Epithelial cell of proximal tubule (primary cell): ENCODE data around the gene PTGDR2. TPM values are rescaled to one million over a fixed set of nuclear protein-coding genes. Genes with fewer than 3 reads are reported as not detected.

ENCODE experiments used
- DNase-seq: peaks from one replicate; pipeline ENCODE4 v3.0.0-alpha.2; 2011; ENCODE audit warnings: low read depth
- H3K4me3 ChIP-seq: 2 replicates; pipeline ENCODE4 v1.5.1; 2011; ENCODE audit warnings: low read depth, mild to moderate bottlenecking, low read length
- total RNA-seq: library from RNA; depleted of rRNA; stranded (reverse); fragments of >200 nt; gene quantifications from 2 replicates; pipeline ENCODE4 v1.2.3, GENCODE V29; 2015
- TF ChIP-seq, protein P1 (sequence below): conservative IDR thresholded peaks from 2 replicates; pipeline ENCODE4 v1.5.1; 2012; ENCODE audit warnings: low read depth, mild to moderate bottlenecking, low read length

PTGDR2 gene
- total RNA-seq, 1 donor from 2014 or later: not detected

DNA sequence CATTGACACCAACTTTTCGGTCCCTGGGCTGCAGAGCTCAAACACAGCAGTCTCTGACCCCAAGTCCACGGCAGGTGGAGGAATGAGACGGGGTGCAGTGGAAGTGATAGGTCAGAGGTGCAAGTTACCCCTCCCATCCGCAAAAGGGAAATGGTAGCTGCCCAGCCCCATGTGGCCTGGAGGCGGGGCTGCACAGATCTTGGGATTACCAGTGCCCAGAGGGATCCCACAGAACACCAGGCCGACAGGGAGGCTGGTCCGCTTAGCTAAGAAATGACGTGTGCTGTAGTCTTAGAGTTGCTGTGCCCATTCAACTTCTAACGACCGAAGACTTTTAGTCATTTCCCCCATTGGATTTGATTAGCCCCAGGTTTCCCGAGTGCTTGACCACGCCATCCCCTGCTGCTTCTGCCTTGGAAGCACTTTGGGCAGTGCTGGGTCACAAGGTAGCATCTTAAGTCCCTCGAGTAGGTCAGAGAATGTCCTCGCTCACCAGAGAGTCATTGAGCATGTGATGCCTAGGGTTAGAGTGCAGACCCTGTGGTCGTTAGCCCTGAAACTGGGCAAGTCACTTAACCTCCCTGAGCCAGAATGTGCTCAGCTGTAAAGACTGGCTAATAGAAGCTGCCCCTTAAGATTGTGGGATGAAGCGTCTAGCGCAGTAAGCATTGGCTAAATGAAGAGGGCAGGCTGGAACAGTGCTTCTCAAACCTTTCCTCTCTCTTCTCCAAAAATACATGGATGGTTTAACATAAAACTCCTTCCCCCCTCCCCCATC, 4.2 kb downstream of the PTGDR2 start:
- no peak for DNase-seq
- no peak overlapping the region for H3K4me3 ChIP-seq
- TF ChIP-seq, protein P1, sequence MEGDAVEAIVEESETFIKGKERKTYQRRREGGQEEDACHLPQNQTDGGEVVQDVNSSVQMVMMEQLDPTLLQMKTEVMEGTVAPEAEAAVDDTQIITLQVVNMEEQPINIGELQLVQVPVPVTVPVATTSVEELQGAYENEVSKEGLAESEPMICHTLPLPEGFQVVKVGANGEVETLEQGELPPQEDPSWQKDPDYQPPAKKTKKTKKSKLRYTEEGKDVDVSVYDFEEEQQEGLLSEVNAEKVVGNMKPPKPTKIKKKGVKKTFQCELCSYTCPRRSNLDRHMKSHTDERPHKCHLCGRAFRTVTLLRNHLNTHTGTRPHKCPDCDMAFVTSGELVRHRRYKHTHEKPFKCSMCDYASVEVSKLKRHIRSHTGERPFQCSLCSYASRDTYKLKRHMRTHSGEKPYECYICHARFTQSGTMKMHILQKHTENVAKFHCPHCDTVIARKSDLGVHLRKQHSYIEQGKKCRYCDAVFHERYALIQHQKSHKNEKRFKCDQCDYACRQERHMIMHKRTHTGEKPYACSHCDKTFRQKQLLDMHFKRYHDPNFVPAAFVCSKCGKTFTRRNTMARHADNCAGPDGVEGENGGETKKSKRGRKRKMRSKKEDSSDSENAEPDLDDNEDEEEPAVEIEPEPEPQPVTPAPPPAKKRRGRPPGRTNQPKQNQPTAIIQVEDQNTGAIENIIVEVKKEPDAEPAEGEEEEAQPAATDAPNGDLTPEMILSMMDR: no peak

- TF ChIP-seq, protein P1: no peak
- DNase-seq: no peak
- no peak overlapping the region for H3K4me3 ChIP-seq
Observed at GRCh38 chr11:60849641-60850520, 5.9 kb downstream of the PTGDR2 start.

GRCh38 chr11:60848714-60849151, 7.0 kb downstream of the PTGDR2 start:
- no peak overlapping the region for H3K4me3 ChIP-seq
- DNase-seq: no peak
- TF ChIP-seq, protein P1: no peak

- H3K4me3 ChIP-seq: no peak overlapping the region
- DNase-seq: no peak
- TF ChIP-seq, protein P1: no peak
Observed at GRCh38 chr11:60847896-60848295, 7.9 kb downstream of the PTGDR2 start.

DNA sequence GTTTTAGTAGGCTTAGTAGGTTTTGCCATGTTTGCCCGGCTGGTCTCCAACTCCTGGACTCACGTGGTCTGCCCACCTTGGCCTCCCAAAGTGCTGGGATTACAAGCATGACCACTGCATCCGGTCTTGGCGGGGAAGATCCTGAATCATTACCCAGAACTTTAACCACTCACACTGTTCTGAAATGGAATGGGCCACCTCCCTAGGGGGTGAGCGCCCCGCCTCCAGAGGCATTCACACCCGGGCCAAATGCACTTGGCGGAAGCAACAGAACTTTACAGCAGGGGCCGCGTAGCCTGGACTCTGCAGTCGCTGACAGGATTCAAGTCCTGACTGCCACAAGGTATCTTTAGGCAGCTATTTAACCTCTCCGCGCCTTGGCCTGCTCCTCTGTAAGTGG, 8.5 kb downstream of the PTGDR2 start:
- TF ChIP-seq, protein P1: no peak
- no peak overlapping the region for H3K4me3 ChIP-seq
- no peak for DNase-seq

- no peak overlapping the region for H3K4me3 ChIP-seq
- TF ChIP-seq, protein P1: no peak
Observed at GRCh38 chr11:60845338-60845737, 10.4 kb downstream of the PTGDR2 start.

More at GRCh38 chr11:60845338-60845737, 10.4 kb downstream of the PTGDR2 start:
- no peak for DNase-seq
